GM18909 (cell line): ENCODE results near the gene CDK11A.
"Not testable (repeated sequence)": the region's sequence is repeated elsewhere in the genome, so short reads cannot be mapped to it uniquely, and the experiment has no call there.

Source experiments
- ATAC-seq: cut with Tn5 transposase; IDR thresholded peaks from one replicate; pipeline ENCODE4 v1.9.1; 2021; ENCODE audit warnings: mild to moderate bottlenecking; ENCODE audit not compliant: unreplicated experiment, poor library complexity

The CDK11A gene

GRCh38 chr1:1728308-1729005 lies 4.3 kb upstream of the CDK11A start:
- ATAC-seq = not testable (repeated sequence)

- ATAC-seq = not testable (repeated sequence)
Measured at GRCh38 chr1:1727131-1727651, 3.0 kb upstream of the CDK11A start.

GRCh38 chr1:1726088-1726487 lies 1.9 kb upstream of the CDK11A start:
- not testable (repeated sequence) for ATAC-seq

- no peak for ATAC-seq
Measured at GRCh38 chr1:1721201-1721600, 3.0 kb downstream of the CDK11A start.

DNA sequence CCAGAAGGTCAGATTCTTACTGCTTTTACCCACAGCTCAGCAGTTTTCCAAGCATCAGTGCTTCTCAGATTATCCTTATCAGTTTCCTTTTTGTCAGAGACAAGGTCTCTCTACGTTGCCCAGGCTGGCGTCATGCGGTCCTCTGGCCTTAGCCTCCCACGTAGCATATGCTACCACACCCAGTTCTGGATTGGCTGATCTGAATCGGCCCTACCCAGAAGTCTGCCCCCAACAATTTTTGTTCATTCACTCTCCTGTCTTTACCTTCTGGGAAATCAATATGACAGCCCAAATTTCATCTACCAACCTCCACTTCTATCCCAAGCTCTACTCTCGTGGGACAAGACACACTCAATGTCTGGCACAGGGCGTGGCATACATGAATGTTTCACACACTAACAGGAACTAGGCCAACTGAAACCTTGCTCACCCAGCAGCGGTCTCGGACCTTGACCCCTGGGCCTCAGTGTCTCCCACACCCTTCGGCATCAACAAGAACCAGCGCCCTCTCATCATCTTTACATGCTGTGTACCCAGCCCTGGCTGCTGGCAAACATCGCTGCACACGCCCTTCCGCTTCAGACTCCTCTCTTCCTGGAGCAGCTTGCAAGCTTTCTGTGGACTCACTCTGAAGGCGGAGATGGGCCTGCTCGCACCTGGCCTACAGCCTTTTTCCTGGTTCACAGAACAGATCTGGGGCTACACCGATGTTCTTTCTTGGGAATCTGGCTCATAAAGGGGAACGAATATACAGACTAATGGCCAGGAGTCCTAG lies 8.9 kb downstream of the CDK11A start:
- ATAC-seq = not testable (repeated sequence)

- not testable (repeated sequence) for ATAC-seq
Measured at GRCh38 chr1:1707897-1708296, 16.3 kb downstream of the CDK11A start.

- not testable (repeated sequence) for ATAC-seq
Measured at GRCh38 chr1:1707241-1707640, 16.9 kb downstream of the CDK11A start.

DNA sequence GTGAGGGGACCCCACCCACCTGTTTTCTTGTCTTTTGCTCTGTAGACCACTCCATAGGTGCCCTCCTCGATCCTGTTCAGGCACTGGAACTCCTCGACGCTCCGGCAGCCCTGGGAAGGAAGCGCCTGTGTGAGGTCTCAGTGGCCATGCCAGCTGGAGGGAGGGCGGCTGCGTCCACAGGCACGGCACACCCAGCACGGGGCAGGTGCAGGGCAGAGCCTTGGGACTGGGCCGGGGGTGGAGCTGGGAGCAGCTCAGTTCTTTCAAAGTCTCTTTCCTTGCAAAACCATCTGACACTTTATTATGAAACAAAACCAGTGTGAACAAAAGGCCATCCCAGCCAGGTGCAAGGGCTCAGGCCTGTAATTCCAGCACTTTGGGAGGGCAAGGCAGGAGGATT lies 18.5 kb downstream of the CDK11A start:
- not testable (repeated sequence) for ATAC-seq

- ATAC-seq = not testable (repeated sequence)
Measured at GRCh38 chr1:1704284-1704957, 19.7 kb downstream of the CDK11A start.

DNA sequence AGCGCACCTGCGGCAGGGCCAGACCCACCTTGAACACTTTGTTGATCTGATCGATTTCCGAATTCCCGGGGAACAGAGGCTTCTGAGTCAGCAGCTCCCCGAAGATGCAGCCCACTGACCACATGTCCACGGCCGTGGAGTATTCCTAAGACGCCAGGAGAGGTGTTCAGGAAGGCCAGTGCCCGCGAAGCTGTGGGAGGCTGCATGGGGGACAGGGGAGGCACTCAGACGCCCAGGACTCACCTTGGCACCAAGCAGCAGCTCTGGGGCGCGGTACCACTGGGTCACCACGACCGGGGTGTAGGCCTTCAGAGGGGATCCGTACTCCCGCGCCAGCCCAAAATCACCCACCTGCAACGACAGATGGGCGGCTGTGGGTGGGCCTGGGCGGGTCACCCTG lies 20.4 kb downstream of the CDK11A start:
- ATAC-seq = no peak

GRCh38 chr1:1702506-1702905 lies 21.7 kb downstream of the CDK11A start:
- not testable (repeated sequence) for ATAC-seq

DNA sequence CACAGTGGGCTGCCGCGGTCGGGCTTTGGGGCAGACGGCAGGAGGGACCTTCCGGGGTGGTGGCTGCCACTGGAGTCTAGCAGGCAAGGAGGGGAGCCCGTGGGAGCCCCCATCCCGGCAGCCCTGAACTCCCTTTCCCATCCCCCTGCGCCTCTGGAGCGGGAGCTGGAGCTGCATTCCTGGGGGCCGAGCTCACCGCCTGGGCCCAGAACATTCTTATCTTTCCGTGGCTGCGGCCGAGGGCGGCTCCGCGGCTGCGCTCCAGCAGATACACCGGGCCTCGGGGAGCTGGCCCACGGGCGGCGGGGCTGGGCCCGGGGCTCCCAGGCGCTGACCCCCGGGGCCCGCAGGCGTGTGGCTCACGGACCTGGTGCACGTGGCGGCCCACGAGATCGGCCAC lies 23.6 kb downstream of the CDK11A start:
- not testable (repeated sequence) for ATAC-seq

GRCh38 chr1:1700067-1700466 lies 24.1 kb downstream of the CDK11A start:
- ATAC-seq = not testable (repeated sequence)

DNA sequence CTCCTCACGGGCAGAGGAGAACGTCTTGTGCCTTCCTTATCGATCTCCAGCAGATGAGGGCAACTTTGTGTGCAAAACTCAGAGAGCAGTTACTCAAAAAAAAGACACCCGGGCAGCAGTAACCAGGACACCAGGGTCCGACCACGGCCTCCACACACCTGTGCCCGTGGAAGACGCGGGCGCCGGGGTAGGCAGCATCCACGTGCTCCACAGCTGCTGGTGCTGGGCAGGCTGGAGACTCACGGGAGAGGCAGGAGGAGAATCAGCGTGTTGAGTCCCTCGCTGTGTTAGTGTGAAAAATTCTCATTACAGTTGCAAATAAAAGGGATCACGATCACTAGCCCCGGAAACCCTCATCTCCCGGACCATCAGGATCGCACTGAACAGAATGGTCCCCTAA lies 25.1 kb downstream of the CDK11A start:
- not testable (repeated sequence) for ATAC-seq

GRCh38 chr1:1697358-1698183 lies 26.6 kb downstream of the CDK11A start:
- not testable (repeated sequence) for ATAC-seq

GRCh38 chr1:1696431-1697357 lies 27.5 kb downstream of the CDK11A start:
- ATAC-seq = not testable (repeated sequence)

DNA sequence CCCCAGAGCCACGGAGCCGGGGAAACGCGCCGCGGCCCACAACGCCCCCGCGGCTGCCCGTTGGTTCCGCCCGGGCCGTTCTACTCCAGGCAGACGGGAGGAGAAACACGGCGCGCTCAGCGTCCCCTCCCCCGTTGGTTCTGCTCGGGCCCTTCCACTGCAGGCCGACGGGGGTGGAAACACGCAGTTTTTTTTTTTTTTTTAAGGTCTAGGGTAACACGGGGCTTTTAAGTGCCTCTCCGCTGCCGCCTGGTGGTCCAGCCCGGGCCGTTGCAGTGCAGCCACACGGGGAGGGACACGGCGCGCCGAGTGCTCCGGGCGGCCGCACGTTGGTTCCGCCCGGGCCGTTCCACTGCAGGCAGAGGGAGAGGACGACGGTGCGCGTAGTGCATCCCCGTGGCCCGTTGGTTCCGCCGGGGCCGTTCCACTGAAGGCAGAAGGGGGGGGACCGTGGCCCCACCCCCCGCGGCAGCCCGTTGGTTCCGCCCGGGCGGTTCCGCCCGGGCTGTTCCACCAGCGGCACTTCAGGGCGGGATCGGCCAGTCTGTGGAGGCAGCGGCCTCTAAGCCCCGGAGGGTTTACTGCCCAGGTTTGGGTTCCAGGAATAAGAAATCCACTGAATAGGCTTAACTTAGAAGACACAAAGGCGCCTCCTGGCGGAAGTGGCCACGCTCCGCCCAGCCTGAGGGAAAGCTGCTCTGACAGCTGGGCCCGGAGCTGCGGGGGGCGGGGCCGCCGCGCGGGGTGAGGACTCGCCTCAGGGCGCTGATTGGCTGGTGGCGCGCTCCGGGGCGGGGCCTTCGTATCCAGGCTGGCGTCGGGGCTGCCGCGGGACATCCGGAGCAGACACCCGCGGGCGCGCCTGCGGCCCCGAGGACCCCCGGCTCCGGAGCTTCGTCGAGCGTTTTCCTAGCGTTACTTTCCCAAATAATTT lies 31.2 kb downstream of the CDK11A start, which contains the start of gene SLC35E2B:
TSS of gene SLC35E2B (minus strand) at position 82 of the 934 bp plus-strand sequence. CDS start 16,096 bp downstream, outside the sequence.
- ATAC-seq = peak; percentile 76

DNA sequence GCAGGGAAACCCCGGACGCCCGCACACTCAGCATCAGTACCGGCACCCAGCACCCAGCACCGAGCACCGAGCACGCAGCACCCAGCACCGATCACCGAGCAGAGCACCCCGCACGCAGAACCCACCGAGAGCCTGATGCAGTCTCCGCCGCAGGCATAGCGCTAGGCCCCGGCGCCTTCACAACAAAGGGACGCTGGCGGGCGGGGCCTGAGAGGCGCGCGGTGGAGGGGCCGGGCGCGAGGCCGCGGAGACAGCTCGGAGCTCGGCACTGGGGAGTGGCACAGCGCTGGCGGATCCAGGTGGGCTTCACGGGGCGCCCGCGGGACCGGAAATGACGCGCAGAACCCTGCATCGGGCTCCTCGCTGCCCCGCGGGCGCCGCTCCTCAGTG lies 31.8 kb downstream of the CDK11A start:
- peak; percentile 39 for ATAC-seq
